ENCODE results near the gene ZNF423.
A peak's percentile ranks its signal among the peaks of the same experiment; 100 is the strongest.

ZNF423 gene

GRCh38 chr16:49494474-49494873 is 361.4 kb downstream of the ZNF423 start:
- H2AFZ ChIP-seq (ENCODE audit: low read depth, low read length): no peak overlapping the region
- peaks cover 0 to 3% of the 10 kb centered on the region in 2 experiments for H3K27me3 ChIP-seq (ENCODE audit: control insufficient read depth in 1 of 2, insufficient read depth in 1 of 2, low read length in 2 of 2)
- H2BK120ac ChIP-seq (ENCODE audit: low read depth, low read length): no peak overlapping the region
- peaks cover 6% of the 10 kb centered on the region for H3K4me1 ChIP-seq (ENCODE audit: control insufficient read depth, insufficient read depth, low read depth, low read length)
- WGBS: 85% methylated on average over 6 of the region's 7 CpGs
- H3K36me3 ChIP-seq (ENCODE audit: control insufficient read depth in 1 of 2, insufficient read depth in 2 of 2, low read depth in 1 of 2, low read length in 2 of 2): no peaks in the 10 kb centered on the region
- no peak overlapping the region for H3K4ac ChIP-seq (ENCODE audit: low read depth in 1 of 2, low read length in 2 of 2)
- no peak for DNase-seq
- no peaks in the 10 kb centered on the region for H3K9me3 ChIP-seq (ENCODE audit: control insufficient read depth, low read length)
- no peak overlapping the region for H3K23ac ChIP-seq (ENCODE audit: low read length in 2 of 2)
- H3K4me2 ChIP-seq (ENCODE audit: low read length, poor library complexity, severe bottlenecking): no peak overlapping the region
- no peaks in the 10 kb centered on the region for H3K79me1 ChIP-seq (replicated peaks; ENCODE audit: low read length, poor library complexity, severe bottlenecking)
- no peak overlapping the region for H4K8ac ChIP-seq (ENCODE audit: low read length)
- H4K91ac ChIP-seq (ENCODE audit: low read length): no peak overlapping the region
- no peak overlapping the region for H3K18ac ChIP-seq (ENCODE audit: low read depth in 1 of 2, low read length in 2 of 2)
- H2BK12ac ChIP-seq (ENCODE audit: low read length in 2 of 2): no peak overlapping the region
- no peak overlapping the region for H3K14ac ChIP-seq (ENCODE audit: low read length in 2 of 2)
- H3K27ac ChIP-seq (ENCODE audit: low read length, poor library complexity, severe bottlenecking): no peak overlapping the region
- H2BK5ac ChIP-seq (ENCODE audit: low read depth, low read length, poor library complexity, severe bottlenecking): no peak overlapping the region
- H2AK5ac ChIP-seq (ENCODE audit: low read length, severe bottlenecking): no peak overlapping the region
- H3K9ac ChIP-seq (ENCODE audit: low read length): no peak overlapping the region
- no peak overlapping the region for H3K4me3 ChIP-seq (ENCODE audit: insufficient read depth in 1 of 2, low read depth in 1 of 2, low read length in 2 of 2)
- H2BK15ac ChIP-seq (ENCODE audit: low read depth, poor library complexity, severe bottlenecking): no peak overlapping the region

- Histone ChIP-seq H3K27ac (ENCODE audit: low read length, poor library complexity, severe bottlenecking) (no peak overlapping the region), H2AFZ (ENCODE audit: low read depth, low read length) (no peak overlapping the region), H2BK15ac (ENCODE audit: low read depth, poor library complexity, severe bottlenecking) (no peak overlapping the region), H3K79me1 (replicated peaks; ENCODE audit: low read length, poor library complexity, severe bottlenecking) (no peaks in the 10 kb centered on the region), H3K14ac (ENCODE audit: low read length in 2 of 2) (no peak overlapping the region), H4K91ac (ENCODE audit: low read length) (no peak overlapping the region), H3K4me1 (ENCODE audit: control insufficient read depth, insufficient read depth, low read depth, low read length) (peaks cover 6% of the 10 kb centered on the region), H2BK12ac (ENCODE audit: low read length in 2 of 2) (no peak overlapping the region), H3K36me3 (ENCODE audit: control insufficient read depth in 1 of 2, insufficient read depth in 2 of 2, low read depth in 1 of 2, low read length in 2 of 2) (no peaks in the 10 kb centered on the region), H3K9me3 (ENCODE audit: control insufficient read depth, low read length) (no peaks in the 10 kb centered on the region), H3K23ac (ENCODE audit: low read length in 2 of 2) (no peak overlapping the region), H3K4me2 (ENCODE audit: low read length, poor library complexity, severe bottlenecking) (no peak overlapping the region), H2AK5ac (ENCODE audit: low read length, severe bottlenecking) (no peak overlapping the region), H4K8ac (ENCODE audit: low read length) (no peak overlapping the region), H2BK5ac (ENCODE audit: low read depth, low read length, poor library complexity, severe bottlenecking) (no peak overlapping the region), H3K18ac (ENCODE audit: low read depth in 1 of 2, low read length in 2 of 2) (no peak overlapping the region), H3K4ac (ENCODE audit: low read depth in 1 of 2, low read length in 2 of 2) (no peak overlapping the region), H3K9ac (ENCODE audit: low read length) (no peak overlapping the region), H3K27me3 (ENCODE audit: control insufficient read depth in 1 of 2, insufficient read depth in 1 of 2, low read length in 2 of 2) (peaks cover 0 to 3% of the 10 kb centered on the region in 2 experiments), H3K4me3 (ENCODE audit: insufficient read depth in 1 of 2, low read depth in 1 of 2, low read length in 2 of 2) (no peak overlapping the region), H2BK120ac (ENCODE audit: low read depth, low read length) (no peak overlapping the region)
- no peak for DNase-seq
- 67% methylated on average over 2 of the region's 2 CpGs for WGBS
Observed at GRCh38 chr16:49493836-49494235, 362.1 kb downstream of the ZNF423 start.

DNA sequence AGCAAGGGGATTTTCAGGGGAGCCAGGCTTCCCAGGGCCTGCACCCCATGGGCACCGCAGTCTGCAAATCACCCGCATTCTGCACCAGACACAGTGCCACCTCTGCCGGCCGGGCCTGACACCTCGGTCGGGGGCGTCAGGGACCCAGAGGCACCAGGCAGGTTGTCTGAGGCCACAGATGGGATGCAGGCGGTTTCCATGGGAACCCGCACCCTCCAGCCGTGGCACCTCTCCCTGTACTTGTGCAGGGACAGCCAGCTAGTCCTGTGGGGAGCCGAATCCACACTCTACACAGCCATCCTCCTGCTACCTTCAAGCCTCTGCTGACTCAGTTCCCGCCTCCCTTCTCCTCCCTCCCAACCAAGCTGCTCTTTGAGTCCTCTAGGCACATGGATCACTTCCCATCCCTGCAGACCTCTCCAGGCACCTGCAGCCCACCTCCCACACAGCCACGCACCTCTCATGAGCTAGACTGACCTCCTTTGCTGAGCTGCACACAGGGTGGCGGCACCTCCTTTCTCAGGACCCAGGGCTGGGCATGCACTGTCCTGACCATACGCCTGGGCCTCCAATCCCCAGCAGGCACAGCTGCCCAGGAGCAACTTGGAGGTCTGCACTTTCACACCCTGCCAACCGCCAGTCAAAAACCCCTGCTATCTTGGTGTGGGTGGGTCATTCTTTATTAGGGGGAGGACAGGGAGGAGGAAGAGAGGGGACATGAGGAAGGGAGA is 362.9 kb downstream of the ZNF423 start:
- Histone ChIP-seq H3K23ac (ENCODE audit: low read length in 2 of 2) (no peak overlapping the region), H3K4me2 (ENCODE audit: low read length, poor library complexity, severe bottlenecking) (no peak overlapping the region), H2AFZ (ENCODE audit: low read depth, low read length) (no peak overlapping the region), H3K18ac (ENCODE audit: low read depth in 1 of 2, low read length in 2 of 2) (no peak overlapping the region), H3K27me3 (ENCODE audit: control insufficient read depth in 1 of 2, insufficient read depth in 1 of 2, low read length in 2 of 2) (peaks cover 3 to 4% of the 10 kb centered on the region in 2 experiments), H4K91ac (ENCODE audit: low read length) (no peak overlapping the region), H2BK12ac (ENCODE audit: low read length in 2 of 2) (no peak overlapping the region), H2BK5ac (ENCODE audit: low read depth, low read length, poor library complexity, severe bottlenecking) (no peak overlapping the region), H3K4me1 (ENCODE audit: control insufficient read depth, insufficient read depth, low read depth, low read length) (peaks cover 6% of the 10 kb centered on the region), H3K4me3 (ENCODE audit: insufficient read depth in 1 of 2, low read depth in 1 of 2, low read length in 2 of 2) (no peak overlapping the region), H3K4ac (ENCODE audit: low read depth in 1 of 2, low read length in 2 of 2) (no peak overlapping the region), H3K9me3 (ENCODE audit: control insufficient read depth, low read length) (no peaks in the 10 kb centered on the region), H3K36me3 (ENCODE audit: control insufficient read depth in 1 of 2, insufficient read depth in 2 of 2, low read depth in 1 of 2, low read length in 2 of 2) (no peaks in the 10 kb centered on the region), H2AK5ac (ENCODE audit: low read length, severe bottlenecking) (no peak overlapping the region), H3K14ac (ENCODE audit: low read length in 2 of 2) (no peak overlapping the region), H3K9ac (ENCODE audit: low read length) (no peak overlapping the region), H2BK15ac (ENCODE audit: low read depth, poor library complexity, severe bottlenecking) (no peak overlapping the region), H4K8ac (ENCODE audit: low read length) (no peak overlapping the region), H2BK120ac (ENCODE audit: low read depth, low read length) (no peak overlapping the region), H3K79me1 (replicated peaks; ENCODE audit: low read length, poor library complexity, severe bottlenecking) (no peaks in the 10 kb centered on the region), H3K27ac (ENCODE audit: low read length, poor library complexity, severe bottlenecking) (no peak overlapping the region)
- no peak for DNase-seq
- 88% methylated on average over 16 of the region's 16 CpGs for WGBS

DNA sequence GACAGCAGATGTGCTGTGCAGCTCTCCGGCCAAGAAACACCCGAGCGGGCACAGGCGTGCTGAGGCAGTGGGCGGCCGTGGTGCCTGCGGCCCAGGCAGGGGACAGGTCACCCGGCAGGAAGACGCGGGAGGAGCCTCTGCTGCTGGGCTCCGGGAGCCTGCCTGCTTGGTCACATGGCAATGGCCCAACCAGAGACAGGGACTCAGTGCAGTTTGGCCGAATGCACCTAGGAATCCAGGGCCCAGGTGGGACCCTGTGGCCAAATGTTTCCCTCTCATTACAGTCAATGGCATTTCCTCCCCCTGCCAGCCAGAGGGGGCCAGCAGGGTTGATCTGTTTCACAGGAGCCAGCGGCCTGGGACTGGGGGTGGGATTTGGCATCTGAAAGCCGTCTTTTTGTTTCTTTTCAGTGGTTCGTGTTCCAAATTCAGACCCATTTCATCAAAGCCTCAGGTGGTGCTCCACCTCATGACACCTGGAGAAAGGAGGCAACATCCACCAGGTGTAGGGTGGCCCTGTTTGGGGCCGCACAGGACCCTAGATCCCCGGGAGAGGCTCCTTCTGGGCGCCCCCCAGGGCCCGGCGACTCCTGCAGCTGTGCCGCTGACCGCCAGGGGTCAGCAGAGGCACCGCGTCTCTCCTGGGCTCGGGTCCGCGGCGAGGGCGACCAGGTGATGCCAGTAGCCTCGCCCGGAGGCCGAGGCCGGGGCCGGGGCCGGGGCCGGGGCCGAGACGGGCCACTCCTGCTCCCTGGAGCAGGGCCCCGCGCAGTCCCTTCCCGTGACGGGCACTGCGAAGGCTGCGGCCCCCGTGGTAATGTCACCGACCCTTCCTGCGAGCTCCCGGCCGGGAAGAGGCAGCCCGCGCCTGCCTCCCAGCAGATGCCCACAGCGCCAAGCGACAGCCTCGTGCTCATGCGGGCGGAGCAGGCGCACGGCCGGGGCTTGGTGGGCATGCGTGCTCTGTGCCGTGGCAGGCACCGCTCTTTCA is 363.8 kb downstream of the ZNF423 start:
- no peaks in the 10 kb centered on the region for H3K79me1 ChIP-seq (replicated peaks; ENCODE audit: low read length, poor library complexity, severe bottlenecking)
- peak overlapping the region; percentile 34 for H4K91ac ChIP-seq (ENCODE audit: low read length)
- no peak overlapping the region for H4K8ac ChIP-seq (ENCODE audit: low read length)
- H2BK5ac ChIP-seq (ENCODE audit: low read depth, low read length, poor library complexity, severe bottlenecking): no peak overlapping the region
- H2BK12ac ChIP-seq (ENCODE audit: low read length in 2 of 2): no peak overlapping the region
- no peak overlapping the region for H3K23ac ChIP-seq (ENCODE audit: low read length in 2 of 2)
- H3K14ac ChIP-seq (ENCODE audit: low read length in 2 of 2): no peak overlapping the region
- no peak overlapping the region for H3K4ac ChIP-seq (ENCODE audit: low read depth in 1 of 2, low read length in 2 of 2)
- H3K27me3 ChIP-seq (ENCODE audit: control insufficient read depth in 1 of 2, insufficient read depth in 1 of 2, low read length in 2 of 2): peaks cover 3 to 5% of the 10 kb centered on the region in 2 experiments
- peak; percentile 20 for DNase-seq
- WGBS: 45% methylated on average over 62 of the region's 62 CpGs
- H3K4me3 ChIP-seq (ENCODE audit: insufficient read depth in 1 of 2, low read depth in 1 of 2, low read length in 2 of 2): peak overlapping the region in 1 of 2 experiments; percentile 67
- H3K18ac ChIP-seq (ENCODE audit: low read depth in 1 of 2, low read length in 2 of 2): no peak overlapping the region
- no peak overlapping the region for H2AFZ ChIP-seq (ENCODE audit: low read depth, low read length)
- peak overlapping the region; percentile 17 for H3K4me2 ChIP-seq (ENCODE audit: low read length, poor library complexity, severe bottlenecking)
- no peak overlapping the region for H3K27ac ChIP-seq (ENCODE audit: low read length, poor library complexity, severe bottlenecking)
- no peak overlapping the region for H2AK5ac ChIP-seq (ENCODE audit: low read length, severe bottlenecking)
- no peaks in the 10 kb centered on the region for H3K9me3 ChIP-seq (ENCODE audit: control insufficient read depth, low read length)
- peaks cover 6% of the 10 kb centered on the region for H3K4me1 ChIP-seq (ENCODE audit: control insufficient read depth, insufficient read depth, low read depth, low read length)
- H3K9ac ChIP-seq (ENCODE audit: low read length): peak overlapping the region; percentile 70
- H2BK15ac ChIP-seq (ENCODE audit: low read depth, poor library complexity, severe bottlenecking): no peak overlapping the region
- no peaks in the 10 kb centered on the region for H3K36me3 ChIP-seq (ENCODE audit: control insufficient read depth in 1 of 2, insufficient read depth in 2 of 2, low read depth in 1 of 2, low read length in 2 of 2)
- H2BK120ac ChIP-seq (ENCODE audit: low read depth, low read length): no peak overlapping the region

Data from mesenchymal stem cell (in vitro differentiated cells and primary cell).